GM19455 (cell line): ENCODE results near the gene FAM120A.

Experiments
- ATAC-seq: cut with Tn5 transposase; IDR thresholded peaks from one replicate; pipeline ENCODE4 v1.9.1; 2021; ENCODE audit not compliant: unreplicated experiment

Gene FAM120A

GRCh38 chr9:93592643-93593021 lies 141.1 kb downstream of the FAM120A start:
- no peak for ATAC-seq

GRCh38 chr9:93593144-93593658 lies 141.7 kb downstream of the FAM120A start:
- ATAC-seq = no peak

GRCh38 chr9:93594041-93594756 lies 142.7 kb downstream of the FAM120A start:
- ATAC-seq = no peak

DNA sequence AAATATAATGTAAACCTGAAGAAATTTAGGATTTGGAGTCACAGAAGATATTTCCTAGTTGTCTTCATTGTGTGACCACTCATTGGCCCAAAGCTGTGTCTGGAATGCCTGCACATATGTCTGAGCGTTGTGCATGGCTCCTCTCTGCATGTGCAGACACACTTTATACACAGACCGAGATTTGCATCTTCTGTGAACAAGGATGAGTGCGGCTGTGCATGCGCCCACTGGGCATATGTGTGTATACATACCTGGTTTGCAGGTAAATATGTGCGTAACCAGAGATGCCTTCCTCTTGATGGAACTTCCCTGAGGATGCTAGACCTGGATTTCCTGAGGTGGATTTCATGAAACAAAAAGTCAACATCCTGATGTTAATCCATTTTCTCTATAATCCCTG lies 144.0 kb downstream of the FAM120A start:
- ATAC-seq = no peak

- no peak for ATAC-seq
Observed at GRCh38 chr9:93595861-93596365, 144.4 kb downstream of the FAM120A start.

DNA sequence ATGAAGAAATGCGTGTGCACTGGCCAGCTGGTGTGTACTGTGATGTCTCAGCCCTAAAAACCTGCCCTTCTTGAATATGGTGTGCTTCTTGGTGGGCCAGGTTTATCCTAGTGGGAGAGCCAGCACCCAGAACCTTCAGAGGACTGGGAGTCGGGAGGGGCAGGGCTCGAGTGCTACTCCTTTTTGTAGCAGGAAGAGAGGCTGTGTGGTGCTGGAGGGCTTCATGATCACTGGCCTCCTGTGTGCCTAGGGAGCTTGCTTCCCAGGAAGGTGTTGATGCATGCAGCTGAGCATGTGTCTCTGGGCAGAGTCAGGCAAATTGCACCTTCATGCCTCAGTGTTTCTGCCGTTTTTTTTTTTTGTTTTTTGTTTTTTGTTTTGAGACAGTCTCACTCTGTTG lies 144.9 kb downstream of the FAM120A start:
- no peak for ATAC-seq

- no peak for ATAC-seq
Observed at GRCh38 chr9:93597142-93597706, 145.7 kb downstream of the FAM120A start.

- ATAC-seq = no peak
Observed at GRCh38 chr9:93597871-93598646, 146.6 kb downstream of the FAM120A start.

GRCh38 chr9:93598647-93599241 lies 147.3 kb downstream of the FAM120A start:
- ATAC-seq = no peak

DNA sequence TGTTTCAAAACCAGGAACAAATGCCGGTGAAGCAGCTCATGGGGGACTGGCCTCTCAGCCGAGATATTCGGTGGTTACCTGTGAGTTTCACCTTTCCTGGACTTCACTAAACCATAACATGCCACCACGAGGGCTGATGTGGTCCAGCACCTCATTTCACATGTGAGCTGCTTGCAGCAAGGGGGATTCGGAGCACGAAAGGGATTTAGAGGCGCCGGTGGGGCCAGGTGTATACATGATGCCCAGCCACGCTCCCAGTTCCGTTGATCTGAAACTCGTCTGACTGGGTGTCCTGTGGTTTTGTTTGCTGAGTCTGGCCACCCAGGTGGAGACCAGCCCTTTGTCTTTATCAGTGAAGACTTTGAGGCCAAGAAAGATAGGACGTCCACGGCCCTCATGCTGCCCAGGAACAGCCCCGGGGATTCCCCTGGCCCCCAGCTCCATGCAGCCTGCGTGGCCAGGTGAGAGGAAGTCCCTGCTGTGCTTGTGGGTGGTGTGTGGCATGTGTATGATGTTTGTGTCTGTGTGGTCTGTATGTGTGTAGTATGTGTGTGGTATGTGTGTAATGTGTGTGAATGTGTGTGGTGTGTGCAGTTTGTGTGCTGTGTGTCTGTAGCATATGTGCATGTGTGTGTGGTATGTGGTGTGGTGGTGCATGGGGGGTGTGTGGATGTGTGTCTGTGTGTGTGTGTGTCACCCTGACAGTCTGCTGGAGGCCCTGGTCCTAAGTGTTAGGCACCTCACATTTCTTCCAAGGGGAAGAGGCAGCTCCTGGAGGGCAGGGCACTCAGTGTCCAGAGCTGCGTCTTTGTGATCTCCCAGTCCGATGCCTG lies 148.3 kb downstream of the FAM120A start:
- no peak for ATAC-seq

- ATAC-seq = no peak
Observed at GRCh38 chr9:93600504-93600903, 149.0 kb downstream of the FAM120A start.

GRCh38 chr9:93601063-93601462 lies 149.6 kb downstream of the FAM120A start:
- ATAC-seq = no peak

DNA sequence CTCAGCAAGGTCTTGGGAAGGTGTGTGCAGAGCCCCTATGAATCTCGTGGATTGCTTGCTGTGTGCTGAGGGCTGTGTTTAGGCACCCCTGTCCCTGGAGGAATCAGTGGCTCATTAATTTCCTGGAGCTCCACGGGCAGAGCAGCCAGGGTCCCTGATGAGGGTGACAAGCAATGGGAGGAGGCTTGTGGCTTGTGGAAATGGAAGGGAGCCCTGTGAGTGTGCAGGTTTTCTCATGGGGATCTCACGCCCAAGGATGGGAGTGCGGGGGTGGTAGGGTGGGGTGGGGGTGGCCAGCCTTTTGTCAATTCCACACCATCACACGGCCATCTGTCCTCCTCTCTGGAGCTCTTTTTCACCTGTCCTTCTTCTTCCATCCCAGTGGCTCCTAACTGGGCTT lies 150.2 kb downstream of the FAM120A start:
- no peak for ATAC-seq

GRCh38 chr9:93603011-93603410 lies 151.5 kb downstream of the FAM120A start:
- ATAC-seq = no peak

- ATAC-seq = no peak
Observed at GRCh38 chr9:93603906-93604326, 152.4 kb downstream of the FAM120A start.

DNA sequence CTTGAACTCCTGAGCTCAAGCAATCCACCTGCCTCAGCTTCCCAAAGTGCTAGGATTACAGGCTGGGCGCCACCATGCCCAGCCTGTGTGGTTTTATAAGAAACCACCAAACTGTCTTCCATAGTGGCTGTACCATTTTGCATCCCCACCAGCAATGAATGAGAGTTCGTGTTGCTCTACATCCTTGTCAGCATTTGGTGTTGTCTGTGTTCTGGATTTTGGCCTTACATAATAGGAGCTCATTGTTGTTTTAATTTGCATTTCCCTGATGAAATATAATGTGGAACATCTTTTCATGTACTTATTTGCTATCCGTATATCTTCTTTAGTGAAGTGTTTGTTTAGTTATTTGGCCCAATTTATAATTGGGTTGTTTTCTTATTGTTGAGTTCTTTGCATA lies 154.7 kb downstream of the FAM120A start:
- ATAC-seq = no peak

- ATAC-seq = no peak
Observed at GRCh38 chr9:93610206-93610605, 158.7 kb downstream of the FAM120A start.

- ATAC-seq = no peak
Observed at GRCh38 chr9:93612052-93612795, 160.7 kb downstream of the FAM120A start.

GRCh38 chr9:93612796-93613154 lies 161.3 kb downstream of the FAM120A start:
- ATAC-seq = peak; percentile 57

GRCh38 chr9:93613174-93613573 lies 161.7 kb downstream of the FAM120A start:
- ATAC-seq = no peak
